Activated CD8-positive, alpha-beta T cell treated with anti-CD3 and anti-CD28 coated beads for 36 hours (primary cell): Measurements from ENCODE around the gene ENTPD2. TPM values are rescaled to one million over a fixed set of nuclear protein-coding genes. Genes with fewer than 3 reads are reported as not detected.
A peak's percentile ranks its signal among the peaks of the same experiment; 100 is the strongest.

ENCODE experiments used
- ATAC-seq: fragments of 200-7000 bp; cut with Tn5 transposase; one replicate; pipeline ENCODE4 v1.10.0; 2021; ENCODE audit warnings: mild to moderate bottlenecking, moderate library complexity
- CTCF ChIA-PET: fragments of 350-600 bp; sonication (Branson Sonifier 250); formaldehyde crosslinking; loops from one replicate; lab custom pipeline; 2021; ENCODE audit warnings: antibody characterized with exemption; lab: Charles Lee
- POLR2A ChIA-PET: fragments of 350-600 bp; sonication (Branson Sonifier 250); formaldehyde crosslinking; loops from one replicate; lab custom pipeline; 2021; ENCODE audit warnings: antibody characterized with exemption; lab: Charles Lee
- DNase-seq: peaks from one replicate; pipeline ENCODE4 v3.0.0-alpha.2; 2020
- H3K27ac Mint-ChIP-seq: one replicate; pipeline ENCODE4 v1.8.0; 2021; ENCODE audit warnings: mild to moderate bottlenecking, mixed read lengths
- H3K27me3 Mint-ChIP-seq: one replicate; pipeline ENCODE4 v1.8.0; 2021; ENCODE audit warnings: mixed read lengths
- H3K36me3 Mint-ChIP-seq: one replicate; pipeline ENCODE4 v1.8.0; 2021; ENCODE audit warnings: low read depth, mixed read lengths
- H3K4me1 Mint-ChIP-seq: one replicate; pipeline ENCODE4 v1.8.0; 2021; ENCODE audit warnings: low read depth, mixed read lengths
- H3K4me3 Mint-ChIP-seq: one replicate; pipeline ENCODE4 v1.8.0; 2021; ENCODE audit warnings: mild to moderate bottlenecking, moderate library complexity, mixed read lengths
- H3K9me3 Mint-ChIP-seq: one replicate; pipeline ENCODE4 v1.8.0; 2021; ENCODE audit warnings: mixed read lengths
- intact Hi-C: fragments of 100-400 bp; cut with micrococcal nuclease; formaldehyde crosslinking; loops from one replicate; pipeline ENCODE4 v1.10.0; 2022
- total RNA-seq, 2 experiments: library from RNA; stranded (reverse); gene quantifications; one replicate each; pipeline ENCODE4 v1.2.3, GENCODE V29; 2021
- TF ChIP-seq, protein P1 (sequence below): fragments of 200-600 bp; IDR thresholded peaks from one replicate; pipeline ENCODE4 v1.8.0; 2022; ENCODE audit warnings: antibody characterized with exemption, mild to moderate bottlenecking

ENTPD2 gene
- total RNA-seq, 2 experiments from 2014 or later, result not detected

GRCh38 chr9:137083394-137084004 is 29.6 kb upstream of the ENTPD2 start:
- no peak overlapping the region for H3K4me3 Mint-ChIP-seq
- TF ChIP-seq, protein P1, sequence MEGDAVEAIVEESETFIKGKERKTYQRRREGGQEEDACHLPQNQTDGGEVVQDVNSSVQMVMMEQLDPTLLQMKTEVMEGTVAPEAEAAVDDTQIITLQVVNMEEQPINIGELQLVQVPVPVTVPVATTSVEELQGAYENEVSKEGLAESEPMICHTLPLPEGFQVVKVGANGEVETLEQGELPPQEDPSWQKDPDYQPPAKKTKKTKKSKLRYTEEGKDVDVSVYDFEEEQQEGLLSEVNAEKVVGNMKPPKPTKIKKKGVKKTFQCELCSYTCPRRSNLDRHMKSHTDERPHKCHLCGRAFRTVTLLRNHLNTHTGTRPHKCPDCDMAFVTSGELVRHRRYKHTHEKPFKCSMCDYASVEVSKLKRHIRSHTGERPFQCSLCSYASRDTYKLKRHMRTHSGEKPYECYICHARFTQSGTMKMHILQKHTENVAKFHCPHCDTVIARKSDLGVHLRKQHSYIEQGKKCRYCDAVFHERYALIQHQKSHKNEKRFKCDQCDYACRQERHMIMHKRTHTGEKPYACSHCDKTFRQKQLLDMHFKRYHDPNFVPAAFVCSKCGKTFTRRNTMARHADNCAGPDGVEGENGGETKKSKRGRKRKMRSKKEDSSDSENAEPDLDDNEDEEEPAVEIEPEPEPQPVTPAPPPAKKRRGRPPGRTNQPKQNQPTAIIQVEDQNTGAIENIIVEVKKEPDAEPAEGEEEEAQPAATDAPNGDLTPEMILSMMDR, result no peak
- intact Hi-C loops, result no loop called here
- H3K36me3 Mint-ChIP-seq, result peaks cover 16% of the 10 kb centered on the region
- POLR2A ChIA-PET, result interaction anchor here (0.6 to 1.1 kb wide), 2 partner anchors 13 to 14 kb away, joined by 3 read pairs; no protein-coding TSS in a partner anchor
- no peaks in the 10 kb centered on the region for H3K9me3 Mint-ChIP-seq
- H3K27ac Mint-ChIP-seq, result peak overlapping the region; percentile 38
- ATAC-seq (no peak), DNase-seq (peak; percentile 49)
- no peaks in the 10 kb centered on the region for H3K27me3 Mint-ChIP-seq
- CTCF ChIA-PET, result interaction anchor here (0.6 to 1.2 kb wide), 2 partner anchors 20 to 153 kb away, joined by 4 read pairs; no protein-coding TSS in a partner anchor
- peaks cover 35% of the 10 kb centered on the region for H3K4me1 Mint-ChIP-seq

- ATAC-seq (no peak), DNase-seq (no peak)
- Mint-ChIP-seq H3K9me3 (no peaks in the 10 kb centered on the region), H3K4me3 (no peak overlapping the region), H3K27me3 (no peaks in the 10 kb centered on the region), H3K27ac (no peak overlapping the region), H3K36me3 (peaks cover 19% of the 10 kb centered on the region), H3K4me1 (peaks cover 29% of the 10 kb centered on the region)
- ChIA-PET CTCF (no interaction called here), POLR2A (interaction anchor here (0.6 kb wide), 1 partner anchor 13 kb away, joined by 3 read pairs; no protein-coding TSS in a partner anchor)
- intact Hi-C loops, result no loop called here
- TF ChIP-seq, protein P1, result no peak
Measured at GRCh38 chr9:137082925-137083290, 29.0 kb upstream of the ENTPD2 start.

DNA sequence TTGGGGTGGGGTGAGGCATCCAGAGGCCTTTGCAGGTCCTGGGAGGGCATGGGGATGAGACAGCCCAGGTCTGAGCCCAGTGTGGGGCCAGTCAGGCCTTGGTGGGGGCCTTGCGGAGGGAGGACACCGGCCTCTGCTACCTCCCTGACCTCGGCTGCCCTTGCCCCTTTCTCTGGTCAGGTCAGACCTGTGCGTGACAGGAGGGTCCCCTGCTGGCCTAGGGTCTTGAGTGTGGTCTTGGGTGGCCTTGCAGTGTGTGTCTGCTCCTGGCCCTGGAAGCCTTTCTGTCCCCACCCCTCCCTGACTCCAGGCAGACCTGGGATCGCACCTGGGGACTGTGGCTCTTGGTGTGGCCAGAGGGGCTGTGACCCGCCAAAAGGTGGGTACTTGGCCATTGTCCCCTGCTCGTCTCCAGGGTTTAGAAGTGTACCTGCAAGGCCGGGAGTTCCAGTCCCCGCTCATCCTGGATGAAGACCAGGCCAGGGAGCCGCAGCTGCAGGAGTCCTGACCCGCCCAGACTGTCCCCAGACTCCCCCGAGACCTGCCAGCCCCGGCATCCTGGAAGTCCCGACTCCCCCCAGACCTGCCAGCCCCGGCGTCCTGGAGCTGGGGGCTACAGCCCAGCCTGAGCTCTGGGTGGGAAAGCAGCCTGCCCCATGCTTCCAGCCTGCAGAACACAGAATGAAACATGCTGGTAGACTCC is 28.5 kb upstream of the ENTPD2 start:
- no peaks in the 10 kb centered on the region for H3K27me3 Mint-ChIP-seq
- peaks cover 26% of the 10 kb centered on the region for H3K4me1 Mint-ChIP-seq
- H3K36me3 Mint-ChIP-seq, result peaks cover 19% of the 10 kb centered on the region
- CTCF ChIA-PET, result interaction anchor here (1.9 to 2.8 kb wide), 2 partner anchors 13 to 19 kb away, joined by 7 to 12 read pairs; partner anchors contain the start of gene SAPCD2
- no peaks in the 10 kb centered on the region for H3K9me3 Mint-ChIP-seq
- POLR2A ChIA-PET, result interaction anchor here (0.6 kb wide), 1 partner anchor 56 kb away, joined by 3 read pairs; no protein-coding TSS in a partner anchor
- TF ChIP-seq, protein P1, result no peak
- intact Hi-C loops, result no loop called here
- no peak overlapping the region for H3K27ac Mint-ChIP-seq
- no peak overlapping the region for H3K4me3 Mint-ChIP-seq
- DNase-seq (no peak), ATAC-seq (no peak)

- Mint-ChIP-seq H3K36me3 (peaks cover 19% of the 10 kb centered on the region), H3K4me1 (peaks cover 23% of the 10 kb centered on the region), H3K27me3 (no peaks in the 10 kb centered on the region), H3K9me3 (no peaks in the 10 kb centered on the region), H3K4me3 (peak overlapping the region; percentile 47), H3K27ac (no peak overlapping the region)
- POLR2A ChIA-PET, result interaction anchor here (1.3 kb wide), 1 partner anchor 9 kb away, joined by 3 read pairs; no protein-coding TSS in a partner anchor
- intact Hi-C loops, result no loop called here
- CTCF ChIA-PET, result interaction anchor here (1.9 to 2.8 kb wide), 2 partner anchors 11 to 17 kb away, joined by 7 to 12 read pairs; partner anchors contain the start of gene SAPCD2
- DNase-seq (no peak), ATAC-seq (no peak)
- TF ChIP-seq, protein P1, result no peak
Measured at GRCh38 chr9:137080260-137081122, 26.6 kb upstream of the ENTPD2 start.
